Pons (tissue), 1 donor: Measurements from ENCODE around the gene OR8B4.
"Not testable (repeated sequence)": the region's sequence is repeated elsewhere in the genome, so short reads cannot be mapped to it uniquely, and the experiment has no call there.

ENCODE experiments used
- DNase-seq: peaks from one replicate; pipeline ENCODE4 v3.0.0-alpha.2; 2016; ENCODE audit warnings: low spot score

The OR8B4 gene, protein sequence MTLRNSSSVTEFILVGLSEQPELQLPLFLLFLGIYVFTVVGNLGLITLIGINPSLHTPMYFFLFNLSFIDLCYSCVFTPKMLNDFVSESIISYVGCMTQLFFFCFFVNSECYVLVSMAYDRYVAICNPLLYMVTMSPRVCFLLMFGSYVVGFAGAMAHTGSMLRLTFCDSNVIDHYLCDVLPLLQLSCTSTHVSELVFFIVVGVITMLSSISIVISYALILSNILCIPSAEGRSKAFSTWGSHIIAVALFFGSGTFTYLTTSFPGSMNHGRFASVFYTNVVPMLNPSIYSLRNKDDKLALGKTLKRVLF

GRCh38 chr11:124424384-124424921, at the start of gene OR8B4:
OR8B4 (minus strand) TSS chr11:124424871; CDS start chr11:124424871, 0 bp downstream.
- no peak for DNase-seq

DNA sequence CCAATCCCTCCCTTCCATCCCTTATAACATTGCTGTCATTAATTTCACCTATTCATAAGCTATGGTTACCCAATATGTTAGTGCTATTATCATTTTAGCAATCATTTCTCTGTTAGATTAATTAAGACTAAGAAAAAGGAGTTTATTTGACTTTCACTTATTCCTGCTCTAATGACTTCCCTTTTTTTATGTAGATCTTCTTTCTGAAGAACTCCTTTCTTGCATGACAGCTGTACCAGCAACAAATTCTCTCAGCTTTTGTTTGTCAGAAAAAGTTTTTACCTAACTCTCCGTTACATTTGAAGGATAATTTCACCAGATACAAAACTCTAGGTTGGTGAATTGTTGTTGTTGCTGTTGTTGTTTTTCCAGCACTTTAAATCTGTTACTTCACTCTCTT, 49.4 kb upstream of the OR8B4 start:
- no peak for DNase-seq

GRCh38 chr11:124473476-124473875, 48.8 kb upstream of the OR8B4 start:
- no peak for DNase-seq

DNA sequence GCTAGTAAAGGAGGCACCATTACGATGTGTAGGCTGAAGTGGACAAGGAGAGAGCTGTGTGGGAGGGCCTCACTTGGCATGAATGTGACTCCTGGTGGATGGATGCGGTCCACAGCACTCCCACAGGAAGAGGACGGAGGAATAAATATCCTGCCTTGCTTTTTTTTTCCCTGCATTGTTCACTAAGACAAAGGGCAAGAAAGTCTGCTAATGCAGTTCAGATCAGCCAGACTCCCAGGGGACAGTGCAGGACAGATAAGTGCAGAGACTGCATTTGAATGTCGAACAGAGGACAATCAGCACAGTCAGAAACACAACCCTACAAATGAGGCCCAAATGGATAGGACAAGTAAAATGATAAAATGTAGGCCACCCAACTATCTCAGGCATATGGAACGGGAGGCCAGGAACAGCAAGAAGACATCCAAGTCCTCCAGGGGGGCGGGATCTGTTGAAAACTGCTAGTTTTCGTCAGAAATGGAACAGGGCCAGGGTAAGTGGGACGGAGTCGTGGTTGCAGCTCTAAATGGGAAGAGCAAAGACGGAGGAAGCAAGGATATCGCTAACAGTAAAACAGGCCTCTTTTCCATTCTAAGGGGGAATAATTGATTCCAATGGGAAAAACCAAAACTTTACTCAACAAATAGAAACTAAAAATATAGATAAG, 46.0 kb upstream of the OR8B4 start:
- no peak for DNase-seq

DNA sequence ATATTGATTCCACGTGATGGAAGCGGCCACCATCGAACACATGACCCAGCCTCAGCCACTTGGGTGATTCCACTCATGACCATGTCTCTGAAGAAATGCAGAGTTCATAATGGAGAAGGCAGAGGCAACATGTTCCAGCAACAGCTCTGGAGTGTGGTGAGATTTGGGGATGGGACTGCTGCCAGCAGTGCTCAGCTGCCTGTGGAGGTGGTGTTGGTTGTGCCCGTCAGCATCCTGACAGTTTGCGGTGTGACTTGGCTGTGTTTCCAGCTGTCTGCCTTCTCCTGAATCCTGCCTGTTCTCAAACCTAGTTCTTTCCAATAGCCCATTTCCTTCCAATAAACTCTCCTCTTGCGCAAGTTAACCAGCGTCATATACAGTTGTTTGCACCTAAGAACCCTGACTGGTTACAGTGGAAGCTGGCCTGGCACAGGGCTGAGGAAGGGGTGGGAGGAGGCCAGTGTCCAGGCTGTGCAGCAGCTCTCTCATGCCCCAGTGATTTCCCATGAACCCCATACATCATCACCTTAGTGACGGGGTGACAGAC, 42.8 kb upstream of the OR8B4 start:
- DNase-seq = no peak

DNA sequence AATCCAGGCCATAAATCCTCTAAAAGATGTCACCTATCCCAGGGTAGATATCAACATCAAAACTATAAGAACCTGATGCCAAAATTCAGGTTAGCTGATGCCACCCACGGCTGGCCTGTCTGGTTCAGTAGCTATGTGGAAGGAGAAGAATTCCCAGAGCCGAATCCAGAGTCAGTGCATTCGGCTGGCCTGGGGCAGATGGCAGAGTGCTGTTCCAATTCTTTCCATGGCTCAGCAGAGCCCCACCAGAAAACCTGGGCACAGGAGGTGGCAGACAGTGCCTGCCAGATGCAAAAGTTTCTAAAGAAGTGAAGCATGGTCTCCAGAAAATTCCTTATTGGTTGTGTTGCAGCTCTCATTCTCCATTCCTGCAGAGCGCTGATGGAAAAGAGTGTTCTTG, 40.7 kb upstream of the OR8B4 start:
- DNase-seq = no peak

- no peak for DNase-seq
These were observed 39.3 kb upstream of the OR8B4 start for GRCh38 chr11:124463990-124464389.

- no peak for DNase-seq
These were observed 38.7 kb upstream of the OR8B4 start for GRCh38 chr11:124463324-124463723.

GRCh38 chr11:124460459-124460858, 35.8 kb upstream of the OR8B4 start:
- no peak for DNase-seq

- not testable (repeated sequence) for DNase-seq
These were observed 34.7 kb upstream of the OR8B4 start for GRCh38 chr11:124459379-124459778.

DNA sequence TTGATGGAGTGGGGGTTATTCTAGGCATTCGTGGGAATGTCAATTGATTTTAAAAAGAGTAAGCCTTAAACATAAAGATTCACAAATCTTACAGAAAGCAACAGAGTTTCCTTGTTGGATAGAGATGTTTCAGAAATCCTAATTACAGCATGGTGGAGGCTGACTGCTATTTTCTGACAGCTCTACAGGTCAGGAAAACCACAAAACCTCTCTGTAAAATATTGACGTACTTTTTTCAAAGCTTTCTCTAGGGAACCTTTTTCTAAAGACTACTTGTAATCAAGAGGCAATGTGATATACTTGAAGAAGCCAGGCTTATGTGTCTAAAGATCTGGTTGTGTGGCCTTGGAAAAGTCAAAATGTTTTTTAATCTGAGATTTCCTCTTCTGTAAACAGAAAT, 29.9 kb upstream of the OR8B4 start:
- DNase-seq = no peak

DNA sequence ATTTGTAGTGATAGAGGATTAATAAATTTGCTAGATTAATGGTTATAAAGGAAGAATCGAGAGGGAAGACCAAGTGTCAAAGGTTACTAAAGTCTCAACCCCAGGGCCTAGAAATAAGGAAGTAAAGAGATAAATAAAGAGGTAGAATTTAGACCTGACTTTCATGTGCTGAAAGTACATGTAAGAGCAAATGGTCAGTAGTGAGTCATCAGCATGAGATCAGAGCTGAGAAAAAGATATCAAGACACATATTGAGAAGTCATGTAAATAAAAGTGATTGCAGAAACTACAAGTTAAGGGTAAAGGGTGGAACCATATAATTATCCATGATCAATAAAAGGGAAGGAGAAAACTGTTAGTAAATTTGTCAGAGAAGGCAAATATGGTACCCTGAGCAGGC, 22.2 kb upstream of the OR8B4 start:
- no peak for DNase-seq

DNA sequence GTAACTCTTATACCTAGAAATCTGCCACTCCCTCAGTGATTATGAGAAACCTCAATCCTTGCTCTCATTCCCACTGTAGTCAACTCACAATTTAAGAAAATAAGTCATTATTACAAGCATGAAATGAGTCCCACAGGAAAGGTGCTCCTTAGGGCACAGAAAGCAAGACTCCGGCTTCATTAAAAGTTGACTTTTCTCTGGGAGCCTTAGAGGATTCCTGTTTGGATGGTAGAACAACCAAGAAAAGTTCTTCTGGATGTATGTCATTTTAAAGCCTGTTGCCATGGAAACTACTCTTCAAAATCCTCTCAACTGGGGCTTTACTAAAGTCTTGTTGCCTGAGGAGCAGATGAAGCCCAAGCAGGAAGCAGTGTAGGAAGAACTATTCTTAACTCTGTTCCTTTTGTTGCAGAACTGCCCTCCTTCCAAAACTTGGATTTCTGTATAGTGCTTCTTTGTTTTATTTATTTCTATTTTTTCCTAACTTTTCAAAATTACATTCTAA, 21.0 kb upstream of the OR8B4 start, which contains the start of gene OR8B8:
Gene OR8B8 (minus strand): TSS at position 51 of the 505 bp plus-strand sequence. CDS start 4,611 bp downstream, outside the sequence.
- DNase-seq = no peak

DNA sequence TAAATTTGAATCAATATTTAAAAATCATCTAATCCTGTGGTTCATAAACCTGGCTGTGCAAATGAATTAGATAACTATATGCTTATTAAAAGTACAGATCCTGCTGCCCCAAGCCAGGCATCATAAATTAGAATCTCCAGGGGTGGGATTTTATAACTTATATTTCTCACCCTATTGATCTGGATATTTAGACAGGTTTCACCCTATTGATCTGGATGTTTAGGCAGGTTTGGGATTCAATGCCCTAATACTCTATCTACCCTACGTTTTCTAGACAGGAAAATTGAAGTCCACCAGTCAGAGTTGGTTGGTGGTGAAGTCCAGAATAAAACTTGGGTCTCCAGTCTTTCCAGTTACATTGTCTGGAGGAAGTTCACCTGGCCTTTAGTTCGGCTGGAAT, 18.2 kb upstream of the OR8B4 start:
- no peak for DNase-seq

GRCh38 chr11:124442442-124442841, 17.8 kb upstream of the OR8B4 start:
- DNase-seq = no peak

- no peak for DNase-seq
These were observed 16.8 kb upstream of the OR8B4 start for GRCh38 chr11:124441519-124441918.

DNA sequence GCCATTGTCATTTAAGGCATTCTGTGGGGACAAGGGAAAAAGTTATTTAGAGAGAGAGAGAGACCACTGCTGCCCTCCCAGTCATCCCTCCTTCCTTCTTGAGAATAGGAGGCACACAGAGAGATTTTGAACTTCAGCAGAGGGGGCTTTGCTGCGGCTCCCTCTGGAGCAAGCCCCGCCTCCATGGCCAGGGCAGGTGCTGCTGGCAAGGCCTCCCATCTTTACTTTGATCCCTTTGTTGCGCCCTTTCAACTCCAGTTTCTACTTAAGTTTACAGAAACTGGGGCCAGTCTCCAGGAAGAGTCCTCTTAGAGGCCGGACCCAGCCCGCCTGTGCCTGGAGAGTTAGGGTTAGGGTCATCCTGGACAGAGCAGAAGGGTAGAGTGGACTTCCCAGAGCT, 16.4 kb upstream of the OR8B4 start:
- DNase-seq = no peak

DNA sequence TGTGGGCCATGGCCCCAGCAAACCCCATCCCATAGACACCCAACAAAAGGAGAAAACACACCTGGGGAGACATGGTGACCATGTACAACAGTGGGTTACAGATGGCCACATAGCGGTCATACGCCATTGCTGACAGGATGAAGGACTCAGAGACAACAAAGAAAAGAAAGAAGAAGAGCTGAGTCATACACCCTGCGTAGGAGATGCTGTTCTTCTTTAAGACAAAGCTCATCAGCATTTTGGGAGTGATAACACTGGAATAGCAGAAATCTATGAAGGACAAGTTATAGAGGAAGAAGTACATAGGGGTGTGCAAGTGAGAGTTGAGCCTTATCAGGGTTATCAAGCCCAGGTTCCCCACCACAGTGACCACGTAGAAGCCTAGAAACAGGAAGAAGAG, 15.9 kb upstream of the OR8B4 start:
- DNase-seq = no peak

- no peak for DNase-seq
These were observed 10.0 kb upstream of the OR8B4 start for GRCh38 chr11:124434699-124435098.

- no peak for DNase-seq
These were observed 4.9 kb upstream of the OR8B4 start for GRCh38 chr11:124429599-124429998.

DNA sequence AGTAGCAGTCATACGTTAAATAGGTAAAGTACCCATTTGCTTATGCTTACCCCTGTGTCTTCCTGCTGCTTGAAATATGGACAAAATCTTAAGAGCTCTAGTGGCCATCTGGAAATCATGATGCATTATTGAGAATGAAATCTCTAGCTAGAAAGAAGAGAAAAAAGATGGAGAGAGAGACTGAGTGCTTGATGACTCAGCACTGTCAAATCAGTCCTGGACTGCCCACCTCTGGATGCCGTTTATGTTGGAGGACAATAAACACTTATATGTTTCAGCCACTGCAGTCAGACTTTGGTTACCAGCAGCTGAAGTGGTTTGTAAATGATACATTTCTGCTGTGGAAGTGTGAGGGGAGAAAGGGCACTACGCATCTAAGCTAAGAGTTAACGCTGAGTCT, 3.6 kb downstream of the OR8B4 start:
- no peak for DNase-seq

DNA sequence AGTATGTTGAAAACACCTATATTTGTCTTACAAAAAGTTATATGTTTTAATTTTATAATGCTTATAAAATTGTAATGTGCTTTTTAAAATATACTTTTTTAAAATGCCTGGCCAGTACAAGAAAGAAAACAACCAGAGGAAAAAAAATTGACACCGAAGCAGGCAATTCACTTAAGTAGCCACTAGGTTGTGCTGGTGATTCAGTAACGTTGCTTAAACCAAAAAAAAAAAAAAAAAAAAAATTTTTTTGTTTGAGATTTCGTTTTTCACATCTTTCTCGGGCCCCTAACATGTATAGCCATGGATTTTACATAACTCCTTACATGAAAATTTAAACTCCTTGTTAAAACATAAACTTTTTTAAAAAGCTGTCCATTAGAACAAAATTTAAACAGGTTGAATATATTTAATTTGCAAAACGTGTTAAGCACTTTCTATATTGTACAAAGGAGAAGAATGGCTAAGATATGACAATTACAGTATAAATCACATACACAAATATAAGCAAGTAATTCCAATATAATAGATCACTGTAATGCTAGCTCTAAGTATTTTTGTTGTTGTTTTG, 9.2 kb downstream of the OR8B4 start:
- peak; percentile 24 for DNase-seq

- DNase-seq = no peak
These were observed 14.8 kb downstream of the OR8B4 start for GRCh38 chr11:124409906-124410305.
